Measurements from ENCODE around the gene MTMR10.

GRCh38 chr15:30927148-30927761 is 64.2 kb downstream of the MTMR10 start:
- TF ChIP-seq, protein P1, sequence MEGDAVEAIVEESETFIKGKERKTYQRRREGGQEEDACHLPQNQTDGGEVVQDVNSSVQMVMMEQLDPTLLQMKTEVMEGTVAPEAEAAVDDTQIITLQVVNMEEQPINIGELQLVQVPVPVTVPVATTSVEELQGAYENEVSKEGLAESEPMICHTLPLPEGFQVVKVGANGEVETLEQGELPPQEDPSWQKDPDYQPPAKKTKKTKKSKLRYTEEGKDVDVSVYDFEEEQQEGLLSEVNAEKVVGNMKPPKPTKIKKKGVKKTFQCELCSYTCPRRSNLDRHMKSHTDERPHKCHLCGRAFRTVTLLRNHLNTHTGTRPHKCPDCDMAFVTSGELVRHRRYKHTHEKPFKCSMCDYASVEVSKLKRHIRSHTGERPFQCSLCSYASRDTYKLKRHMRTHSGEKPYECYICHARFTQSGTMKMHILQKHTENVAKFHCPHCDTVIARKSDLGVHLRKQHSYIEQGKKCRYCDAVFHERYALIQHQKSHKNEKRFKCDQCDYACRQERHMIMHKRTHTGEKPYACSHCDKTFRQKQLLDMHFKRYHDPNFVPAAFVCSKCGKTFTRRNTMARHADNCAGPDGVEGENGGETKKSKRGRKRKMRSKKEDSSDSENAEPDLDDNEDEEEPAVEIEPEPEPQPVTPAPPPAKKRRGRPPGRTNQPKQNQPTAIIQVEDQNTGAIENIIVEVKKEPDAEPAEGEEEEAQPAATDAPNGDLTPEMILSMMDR (IDR thresholded peaks at IDR 0.05): no peak
- no peak for TF ChIP-seq POLR2A (IDR thresholded peaks at IDR 0.05)
